PFSK-1 (cell line): Measurements from ENCODE around the gene SIL1.

ENCODE experiments used
- POLR2AphosphoS5 ChIP-seq: IDR thresholded peaks from 2 replicates; pipeline ENCODE4 v1.6.1; 2012; ENCODE audit warnings: low read depth, mild to moderate bottlenecking, control low read depth, low read length, moderate library complexity
- REST ChIP-seq, 2 experiments: IDR thresholded peaks; 2 replicates each; pipeline versions ENCODE4 v1.6.1 to v1.8.0; 2011 to 2012; ENCODE audit warnings: low read depth in 2 of 2, low read length in 2 of 2, control low read depth in 1 of 2, inconsistent platforms in 1 of 2, mild to moderate bottlenecking in 1 of 2, moderate library complexity in 1 of 2; ENCODE audit not compliant: insufficient read depth in 1 of 2
- SIN3A ChIP-seq: IDR thresholded peaks from 2 replicates; pipeline ENCODE4 v1.6.1; 2012; ENCODE audit warnings: mild to moderate bottlenecking, low read length, moderate library complexity, borderline replicate concordance; ENCODE audit not compliant: insufficient read depth

GRCh38 chr5:138969323-138970002 is 228.7 kb downstream of the SIL1 start:
- no peak for TF ChIP-seq SIN3A
- no peak for TF ChIP-seq REST (IDR thresholded peaks at IDR 0.05; ENCODE audit: insufficient read depth in 1 of 2, low read depth in 2 of 2, low read length in 2 of 2)
- no peak for TF ChIP-seq POLR2AphosphoS5
